ENCODE data around the gene ALOX5AP. TPM values are rescaled to one million over a fixed set of nuclear protein-coding genes. Genes with fewer than 3 reads are reported as not detected.

The ALOX5AP gene
- total RNA-seq, 1 experiment from 2014 or later = not detected

DNA sequence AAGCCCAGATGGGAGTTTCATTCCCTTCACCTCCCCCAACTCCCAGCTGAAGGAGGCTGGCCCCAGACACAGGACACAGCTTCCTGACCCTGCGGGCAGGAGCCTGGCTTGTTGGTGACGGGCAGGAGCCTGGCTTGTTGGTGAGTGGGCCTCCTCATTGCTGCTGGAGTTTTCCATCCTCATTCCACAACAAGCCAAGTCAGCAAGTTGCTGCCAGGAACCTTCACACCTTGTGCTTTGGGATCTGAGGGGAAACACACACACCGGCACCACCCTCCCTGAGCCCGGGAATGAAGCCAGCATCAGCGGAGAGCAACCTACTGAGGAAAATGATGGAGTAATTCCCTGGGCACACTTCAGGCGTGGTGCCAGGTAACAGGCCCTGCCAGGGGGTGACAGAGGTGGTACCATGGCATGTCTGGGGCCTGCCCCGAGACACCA, 74.9 kb downstream of the ALOX5AP start:
- Histone ChIP-seq H3K27me3 (ENCODE audit: low read length) (no peaks in the 10 kb centered on the region), H3K36me3 (ENCODE audit: low read depth, low read length) (no peaks in the 10 kb centered on the region), H3K9me3 (ENCODE audit: low read length) (no peaks in the 10 kb centered on the region), H3K9me2 (replicated peaks; ENCODE audit: low read length) (no peaks in the 10 kb centered on the region), H4K20me1 (ENCODE audit: low read length) (no peaks in the 10 kb centered on the region), H3K4me3 (ENCODE audit: low read length) (no peak overlapping the region), H3K4me1 (ENCODE audit: insufficient read depth, low read length) (no peaks in the 10 kb centered on the region; the same call in 1 of the 2 replicates), H3K79me2 (ENCODE audit: low read length) (no peaks in the 10 kb centered on the region), H3K4me2 (ENCODE audit: low read length) (no peak overlapping the region), H3F3A (ENCODE audit: low read length, unreplicated experiment) (no peaks in the 10 kb centered on the region), H3K9ac (ENCODE audit: low read length) (no peak overlapping the region), H3K27ac (ENCODE audit: low read length) (no peak overlapping the region), H2AFZ (ENCODE audit: low read length) (no peak overlapping the region)
- no peak for ATAC-seq
- BruUV-seq (replicated peaks) = no TSS peak
- ChIA-PET POLR2A (ENCODE audit: unreplicated experiment) (no interaction called here), CTCF (no interaction called here)
- TF ChIP-seq, protein P1, sequence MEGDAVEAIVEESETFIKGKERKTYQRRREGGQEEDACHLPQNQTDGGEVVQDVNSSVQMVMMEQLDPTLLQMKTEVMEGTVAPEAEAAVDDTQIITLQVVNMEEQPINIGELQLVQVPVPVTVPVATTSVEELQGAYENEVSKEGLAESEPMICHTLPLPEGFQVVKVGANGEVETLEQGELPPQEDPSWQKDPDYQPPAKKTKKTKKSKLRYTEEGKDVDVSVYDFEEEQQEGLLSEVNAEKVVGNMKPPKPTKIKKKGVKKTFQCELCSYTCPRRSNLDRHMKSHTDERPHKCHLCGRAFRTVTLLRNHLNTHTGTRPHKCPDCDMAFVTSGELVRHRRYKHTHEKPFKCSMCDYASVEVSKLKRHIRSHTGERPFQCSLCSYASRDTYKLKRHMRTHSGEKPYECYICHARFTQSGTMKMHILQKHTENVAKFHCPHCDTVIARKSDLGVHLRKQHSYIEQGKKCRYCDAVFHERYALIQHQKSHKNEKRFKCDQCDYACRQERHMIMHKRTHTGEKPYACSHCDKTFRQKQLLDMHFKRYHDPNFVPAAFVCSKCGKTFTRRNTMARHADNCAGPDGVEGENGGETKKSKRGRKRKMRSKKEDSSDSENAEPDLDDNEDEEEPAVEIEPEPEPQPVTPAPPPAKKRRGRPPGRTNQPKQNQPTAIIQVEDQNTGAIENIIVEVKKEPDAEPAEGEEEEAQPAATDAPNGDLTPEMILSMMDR (conservative IDR thresholded peaks at IDR 0.05; ENCODE audit: low read depth, low read length) = no peak
- DNase-seq = no peak
- intact Hi-C loops (cut with micrococcal nuclease) = no loop called here

DNA sequence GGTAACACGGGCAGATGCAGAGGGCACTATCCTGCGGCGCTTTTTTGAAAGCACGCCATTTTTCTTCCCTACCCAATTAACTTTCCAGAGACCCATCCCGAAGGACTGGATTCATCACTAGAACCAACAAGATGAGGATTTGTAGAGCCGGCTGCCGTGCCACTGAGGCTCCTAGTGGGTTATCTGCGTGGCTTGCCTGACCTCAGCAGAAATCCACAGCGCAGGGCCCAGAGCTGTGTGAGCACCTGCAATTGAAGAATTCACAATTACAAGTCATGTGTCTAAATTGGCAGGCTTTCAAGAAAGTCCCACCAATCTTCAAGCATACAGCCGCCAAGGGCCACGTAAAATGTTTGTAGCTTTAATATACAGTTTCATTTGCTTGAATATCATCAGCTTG, 75.5 kb downstream of the ALOX5AP start:
- Histone ChIP-seq H3K4me2 (ENCODE audit: low read length) (no peak overlapping the region), H3K9me2 (replicated peaks; ENCODE audit: low read length) (no peaks in the 10 kb centered on the region), H4K20me1 (ENCODE audit: low read length) (no peaks in the 10 kb centered on the region), H3K79me2 (ENCODE audit: low read length) (no peaks in the 10 kb centered on the region), H3K9ac (ENCODE audit: low read length) (no peak overlapping the region), H3K27me3 (ENCODE audit: low read length) (no peaks in the 10 kb centered on the region), H3K9me3 (ENCODE audit: low read length) (no peaks in the 10 kb centered on the region), H3K27ac (ENCODE audit: low read length) (no peak overlapping the region), H3K4me1 (ENCODE audit: insufficient read depth, low read length) (no peaks in the 10 kb centered on the region; the same call in 1 of the 2 replicates), H3K36me3 (ENCODE audit: low read depth, low read length) (no peaks in the 10 kb centered on the region), H2AFZ (ENCODE audit: low read length) (no peak overlapping the region), H3K4me3 (ENCODE audit: low read length) (no peak overlapping the region), H3F3A (ENCODE audit: low read length, unreplicated experiment) (no peaks in the 10 kb centered on the region)
- ChIA-PET POLR2A (ENCODE audit: unreplicated experiment) (no interaction called here), CTCF (no interaction called here)
- DNase-seq (no peak), ATAC-seq (no peak)
- TF ChIP-seq EZH2phosphoT487 (IDR thresholded peaks at IDR 0.05; ENCODE audit: borderline replicate concordance, low read length) (no peak), EZH2 (IDR thresholded peaks at IDR 0.05; ENCODE audit: low read length, unreplicated experiment) (no peak)
- TF ChIP-seq, protein P1 (conservative IDR thresholded peaks at IDR 0.05; ENCODE audit: low read depth, low read length) = no peak
- intact Hi-C loops (cut with micrococcal nuclease) = no loop called here
- no TSS peak for BruUV-seq (replicated peaks)

Other genes with a start within 250 kb of the ALOX5AP start
- gene USPL1, start 117.6 kb upstream of the ALOX5AP start, total RNA-seq (2014; rRNA removed) = 6.0 and 9.0 TPM in 2 replicates
- not detected in 2 replicates for gene MEDAG, start 170.7 kb downstream of the ALOX5AP start, total RNA-seq (2014; rRNA removed)
- not detected in 2 replicates for gene TEX26, start 197.1 kb downstream of the ALOX5AP start, total RNA-seq (2014; rRNA removed)

All from PC-3 (cell line).